Calu3 (cell line): ENCODE measurements around the gene KREMEN2. TPM values are rescaled to one million over a fixed set of nuclear protein-coding genes. Genes with fewer than 3 reads are reported as not detected.
A peak's percentile ranks its signal among the peaks of the same experiment; 100 is the strongest.

Experiments used
- BruUV-seq: library from RNA; stranded (reverse); fragments of 400-500 nt; replicated peaks from 2 replicates; lab custom pipeline; 2021; lab: Mats Ljungman, UMichigan
- CTCF ChIA-PET: fragments of 300-600 bp; sonication (Branson Sonifier 250); formaldehyde crosslinking; loops from one replicate; lab custom pipeline; 2022; ENCODE audit warnings: antibody characterized with exemption; lab: Charles Lee
- DNase-seq: peaks from one replicate; pipeline ENCODE4 v3.0.0; 2022
- H3K27ac Mint-ChIP-seq: one replicate; pipeline ENCODE4 v1.8.0; 2022; ENCODE audit warnings: mixed read lengths; ENCODE audit not compliant: unreplicated experiment
- H3K27me3 Mint-ChIP-seq: one replicate; pipeline ENCODE4 v1.8.0; 2022; ENCODE audit warnings: mixed read lengths; ENCODE audit not compliant: unreplicated experiment
- H3K36me3 Mint-ChIP-seq: one replicate; pipeline ENCODE4 v1.8.0; 2022; ENCODE audit warnings: mild to moderate bottlenecking, moderate library complexity, mixed read lengths; ENCODE audit not compliant: insufficient read depth, unreplicated experiment
- H3K4me1 Mint-ChIP-seq: one replicate; pipeline ENCODE4 v1.8.0; 2022; ENCODE audit warnings: mild to moderate bottlenecking, low read depth, mixed read lengths; ENCODE audit not compliant: unreplicated experiment
- H3K4me3 Mint-ChIP-seq: one replicate; pipeline ENCODE4 v1.8.0; 2022; ENCODE audit warnings: mild to moderate bottlenecking, low read depth, moderate library complexity, mixed read lengths; ENCODE audit not compliant: unreplicated experiment
- H3K9me3 Mint-ChIP-seq: one replicate; pipeline ENCODE4 v1.8.0; 2022; ENCODE audit warnings: low read depth, mixed read lengths; ENCODE audit not compliant: unreplicated experiment
- intact Hi-C: fragments of 100-400 bp; cut with micrococcal nuclease; formaldehyde crosslinking; loops from one replicate; pipeline ENCODE4 v1.10.0; 2022; ENCODE audit not compliant: unreplicated experiment
- total RNA-seq: library from RNA; stranded (reverse); gene quantifications from 2 replicates; pipeline ENCODE4 v1.2.3, GENCODE V29; 2022
- TF ChIP-seq, protein P1 (sequence below): fragments of 200-600 bp; IDR thresholded peaks from one replicate; pipeline ENCODE4 v1.8.0; 2022; ENCODE audit warnings: antibody characterized with exemption; ENCODE audit not compliant: unreplicated experiment

The KREMEN2 gene
- total RNA-seq, 1 experiment from 2014 or later = not detected

GRCh38 chr16:2960183-2961010 is 3.7 kb upstream of the KREMEN2 start:
- DNase-seq = no peak
- intact Hi-C loops = no loop called here

GRCh38 chr16:2962334-2963073 is 1.6 kb upstream of the KREMEN2 start:
- TF ChIP-seq, protein P1, sequence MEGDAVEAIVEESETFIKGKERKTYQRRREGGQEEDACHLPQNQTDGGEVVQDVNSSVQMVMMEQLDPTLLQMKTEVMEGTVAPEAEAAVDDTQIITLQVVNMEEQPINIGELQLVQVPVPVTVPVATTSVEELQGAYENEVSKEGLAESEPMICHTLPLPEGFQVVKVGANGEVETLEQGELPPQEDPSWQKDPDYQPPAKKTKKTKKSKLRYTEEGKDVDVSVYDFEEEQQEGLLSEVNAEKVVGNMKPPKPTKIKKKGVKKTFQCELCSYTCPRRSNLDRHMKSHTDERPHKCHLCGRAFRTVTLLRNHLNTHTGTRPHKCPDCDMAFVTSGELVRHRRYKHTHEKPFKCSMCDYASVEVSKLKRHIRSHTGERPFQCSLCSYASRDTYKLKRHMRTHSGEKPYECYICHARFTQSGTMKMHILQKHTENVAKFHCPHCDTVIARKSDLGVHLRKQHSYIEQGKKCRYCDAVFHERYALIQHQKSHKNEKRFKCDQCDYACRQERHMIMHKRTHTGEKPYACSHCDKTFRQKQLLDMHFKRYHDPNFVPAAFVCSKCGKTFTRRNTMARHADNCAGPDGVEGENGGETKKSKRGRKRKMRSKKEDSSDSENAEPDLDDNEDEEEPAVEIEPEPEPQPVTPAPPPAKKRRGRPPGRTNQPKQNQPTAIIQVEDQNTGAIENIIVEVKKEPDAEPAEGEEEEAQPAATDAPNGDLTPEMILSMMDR = no peak
- CTCF ChIA-PET = interaction anchor here (0.6 to 1.2 kb wide), 3 partner anchors 15 to 18 kb away, joined by 3 to 4 read pairs (median 3); partner anchors contain the start of gene PKMYT1
- no TSS peak for BruUV-seq
- H3K27ac Mint-ChIP-seq = no peak overlapping the region
- no peak overlapping the region for H3K4me3 Mint-ChIP-seq
- H3K36me3 Mint-ChIP-seq = peaks cover 32% of the 10 kb centered on the region
- H3K27me3 Mint-ChIP-seq = peaks cover 84% of the 10 kb centered on the region
- intact Hi-C loops = no loop called here
- H3K4me1 Mint-ChIP-seq = peaks cover 26% of the 10 kb centered on the region
- H3K9me3 Mint-ChIP-seq = no peaks in the 10 kb centered on the region
- no peak for DNase-seq

More at GRCh38 chr16:2960183-2961010, 3.7 kb upstream of the KREMEN2 start:
- TF ChIP-seq, protein P1 = no peak
- Mint-ChIP-seq H3K4me3 (no peak overlapping the region), H3K27me3 (peaks cover 89% of the 10 kb centered on the region), H3K27ac (no peak overlapping the region), H3K9me3 (no peaks in the 10 kb centered on the region), H3K36me3 (peaks cover 46% of the 10 kb centered on the region), H3K4me1 (peaks cover 43% of the 10 kb centered on the region)
- CTCF ChIA-PET = interaction anchor here (0.7 to 1.5 kb wide), 2 partner anchors 19 to 33 kb away, joined by 3 to 6 read pairs; no protein-coding TSS in a partner anchor
- no TSS peak for BruUV-seq

- Mint-ChIP-seq H3K4me1 (peaks cover 24% of the 10 kb centered on the region), H3K9me3 (no peaks in the 10 kb centered on the region), H3K4me3 (peak overlapping the region; percentile 81), H3K27ac (no peak overlapping the region), H3K27me3 (peaks cover 87% of the 10 kb centered on the region), H3K36me3 (peaks cover 33% of the 10 kb centered on the region)
- TF ChIP-seq, protein P1 = no peak
- no TSS peak for BruUV-seq
- CTCF ChIA-PET = interaction anchor here (0.6 to 1.2 kb wide), 4 partner anchors 14 to 101 kb away, joined by 3 to 4 read pairs (median 3); partner anchors contain the start of gene PKMYT1
- DNase-seq = no peak
- intact Hi-C loops = no loop called here
These were observed 877 bp upstream of the KREMEN2 start for GRCh38 chr16:2963074-2963722.
